NCI-H82 (cell line): ENCODE measurements around the gene AGBL3.
A peak's percentile ranks its signal among the peaks of the same experiment; 100 is the strongest.

Experiments used
- DNase-seq: peaks from one replicate; lab custom pipeline; 2025; lab: John Stamatoyannopoulos, UW

The AGBL3 gene

GRCh38 chr7:134986363-134987251 lies at the start of gene AGBL3:
Gene AGBL3, plus strand, starts transcription at chr7:134986508. Its CDS starts 1,426 bp downstream, at chr7:134987934.
- DNase-seq = peak; percentile 97

- DNase-seq = no peak
Observed at GRCh38 chr7:134936893-134937510, 49.3 kb upstream of the AGBL3 start.

GRCh38 chr7:134938141-134938540 lies 48.2 kb upstream of the AGBL3 start:
- DNase-seq = no peak

- no peak for DNase-seq
Observed at GRCh38 chr7:134939136-134939535, 47.2 kb upstream of the AGBL3 start.

GRCh38 chr7:134940729-134941128 lies 45.6 kb upstream of the AGBL3 start:
- no peak for DNase-seq

GRCh38 chr7:134941185-134941900 lies 45.0 kb upstream of the AGBL3 start:
- DNase-seq = no peak

- DNase-seq = no peak
Observed at GRCh38 chr7:134941952-134942351, 44.4 kb upstream of the AGBL3 start.

GRCh38 chr7:134942690-134943466 lies 43.4 kb upstream of the AGBL3 start:
- no peak for DNase-seq

GRCh38 chr7:134943785-134944400 lies 42.4 kb upstream of the AGBL3 start:
- DNase-seq = peak; percentile 67

- no peak for DNase-seq
Observed at GRCh38 chr7:134945691-134946090, 40.6 kb upstream of the AGBL3 start.

GRCh38 chr7:134946260-134946659 lies 40.0 kb upstream of the AGBL3 start:
- DNase-seq = no peak

GRCh38 chr7:134947329-134947728 lies 39.0 kb upstream of the AGBL3 start:
- DNase-seq = no peak

GRCh38 chr7:134947831-134948230 lies 38.5 kb upstream of the AGBL3 start:
- no peak for DNase-seq

GRCh38 chr7:134948246-134948645 lies 38.1 kb upstream of the AGBL3 start:
- no peak for DNase-seq

GRCh38 chr7:134948736-134949135 lies 37.6 kb upstream of the AGBL3 start:
- DNase-seq = no peak

GRCh38 chr7:134949171-134949570 lies 37.1 kb upstream of the AGBL3 start:
- no peak for DNase-seq

- DNase-seq = peak; percentile 57
Observed at GRCh38 chr7:134954197-134955082, 31.9 kb upstream of the AGBL3 start.

- DNase-seq = no peak
Observed at GRCh38 chr7:134957005-134957404, 29.3 kb upstream of the AGBL3 start.

GRCh38 chr7:134959810-134960209 lies 26.5 kb upstream of the AGBL3 start:
- DNase-seq = no peak

- DNase-seq = no peak
Observed at GRCh38 chr7:134962270-134962780, 24.0 kb upstream of the AGBL3 start.
